Measurements from ENCODE around the gene ETNK2. TPM values are rescaled to one million over a fixed set of nuclear protein-coding genes. Genes with fewer than 3 reads are reported as not detected.

The ETNK2 gene
- total and polyA plus RNA-seq, 2 donors from 2014 or later = 33.3 to 166 TPM

DNA sequence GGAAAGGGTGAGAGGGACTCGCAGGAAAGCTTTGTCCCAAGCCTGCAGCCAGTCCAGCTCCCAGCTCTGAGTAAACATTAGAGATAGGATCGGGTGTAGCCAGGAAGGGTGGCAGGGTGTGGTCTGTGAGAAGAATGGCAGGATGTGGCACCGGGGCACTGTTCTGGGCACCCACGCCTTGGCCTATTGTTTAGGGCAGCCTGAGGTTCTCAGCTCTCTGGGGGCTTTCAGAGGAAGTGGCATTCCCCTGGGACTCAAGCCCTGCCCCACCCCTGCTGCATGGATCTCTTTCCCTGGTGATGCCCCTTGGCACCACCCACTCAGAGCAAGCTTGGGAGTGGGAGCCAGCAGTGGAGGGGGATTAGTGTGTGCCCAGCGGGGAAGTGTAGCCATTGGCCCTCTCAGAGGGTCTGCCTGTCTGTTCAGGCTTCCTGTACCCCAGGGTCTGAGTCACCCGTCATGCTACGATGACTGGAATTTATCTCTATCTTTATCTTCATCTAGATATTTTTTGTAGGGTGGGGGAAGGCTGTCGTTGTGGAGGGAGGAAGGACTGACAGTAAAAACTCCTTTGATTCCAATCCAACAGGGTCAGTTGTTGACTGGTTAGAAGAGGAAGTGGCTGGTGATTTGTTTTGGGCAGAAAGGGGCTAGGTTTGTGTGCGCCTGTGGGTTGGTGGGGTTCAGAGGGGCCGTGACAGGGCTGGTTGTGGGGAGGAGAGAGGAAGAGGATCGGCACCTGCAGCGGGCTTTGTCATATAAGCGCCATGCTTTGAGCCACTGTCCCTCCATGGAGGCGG lies 47.3 kb downstream of the ETNK2 start:
- H3K36me3 ChIP-seq (ENCODE audit: control insufficient read depth in 2 of 3, insufficient read depth in 3 of 3, low read length in 3 of 3) = no peaks in the 10 kb centered on the region
- no peaks in the 10 kb centered on the region for H3K9me3 ChIP-seq (ENCODE audit: control insufficient read depth in 2 of 3, insufficient read depth in 1 of 3, low read length in 3 of 3)
- peaks cover 0 to 60% (median 27%) of the 10 kb centered on the region in 3 donors for H3K4me1 ChIP-seq (ENCODE audit: control insufficient read depth in 2 of 3, insufficient read depth in 2 of 3, low read depth in 1 of 3, low read length in 3 of 3)
- no peak overlapping the region for H3K4me3 ChIP-seq (ENCODE audit: low read length in 3 of 3)
- peak overlapping the region; percentile 77 to 78 for H3K27ac ChIP-seq (ENCODE audit: low read depth in 2 of 2, low read length in 2 of 2)
- FAIRE-seq (no peak), DNase-seq (no peak)
- intact Hi-C loops (cut with DNase I) = no loop called here
- H3K27me3 ChIP-seq (ENCODE audit: control insufficient read depth, insufficient read depth, low read length) = no peaks in the 10 kb centered on the region
- H3K9ac ChIP-seq (ENCODE audit: low read length in 3 of 3) = peak overlapping the region in 1 of 3 donors; percentile 43
- TF ChIP-seq, protein P1, sequence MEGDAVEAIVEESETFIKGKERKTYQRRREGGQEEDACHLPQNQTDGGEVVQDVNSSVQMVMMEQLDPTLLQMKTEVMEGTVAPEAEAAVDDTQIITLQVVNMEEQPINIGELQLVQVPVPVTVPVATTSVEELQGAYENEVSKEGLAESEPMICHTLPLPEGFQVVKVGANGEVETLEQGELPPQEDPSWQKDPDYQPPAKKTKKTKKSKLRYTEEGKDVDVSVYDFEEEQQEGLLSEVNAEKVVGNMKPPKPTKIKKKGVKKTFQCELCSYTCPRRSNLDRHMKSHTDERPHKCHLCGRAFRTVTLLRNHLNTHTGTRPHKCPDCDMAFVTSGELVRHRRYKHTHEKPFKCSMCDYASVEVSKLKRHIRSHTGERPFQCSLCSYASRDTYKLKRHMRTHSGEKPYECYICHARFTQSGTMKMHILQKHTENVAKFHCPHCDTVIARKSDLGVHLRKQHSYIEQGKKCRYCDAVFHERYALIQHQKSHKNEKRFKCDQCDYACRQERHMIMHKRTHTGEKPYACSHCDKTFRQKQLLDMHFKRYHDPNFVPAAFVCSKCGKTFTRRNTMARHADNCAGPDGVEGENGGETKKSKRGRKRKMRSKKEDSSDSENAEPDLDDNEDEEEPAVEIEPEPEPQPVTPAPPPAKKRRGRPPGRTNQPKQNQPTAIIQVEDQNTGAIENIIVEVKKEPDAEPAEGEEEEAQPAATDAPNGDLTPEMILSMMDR (IDR thresholded peaks at IDR 0.05; ENCODE audit: borderline replicate concordance, extremely low read depth, insufficient read depth) = no peak

DNA sequence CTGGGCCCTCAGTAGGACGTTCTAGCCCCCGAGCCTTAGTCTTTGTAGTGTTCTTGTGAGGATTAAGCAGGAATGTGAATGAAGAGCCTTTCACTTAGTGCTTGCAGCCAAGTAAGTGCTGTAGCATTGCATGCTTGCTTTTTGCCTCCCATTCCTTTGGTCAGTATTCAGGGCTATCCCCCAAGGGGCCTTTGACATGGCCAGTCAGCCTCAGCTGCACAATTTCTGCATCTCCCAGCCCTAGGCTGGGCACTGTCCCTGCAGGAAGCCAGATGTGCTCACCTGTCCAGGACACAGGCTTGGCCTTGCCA lies 48.5 kb downstream of the ETNK2 start:
- Histone ChIP-seq H3K4me1 (ENCODE audit: control insufficient read depth in 2 of 3, insufficient read depth in 2 of 3, low read depth in 1 of 3, low read length in 3 of 3) (peaks cover 0 to 62% (median 36%) of the 10 kb centered on the region in 3 donors), H3K27ac (ENCODE audit: low read depth in 2 of 2, low read length in 2 of 2) (peak overlapping the region; percentile 77 to 78), H3K4me3 (ENCODE audit: low read length in 3 of 3) (no peak overlapping the region), H3K9ac (ENCODE audit: low read length in 3 of 3) (no peak overlapping the region), H3K36me3 (ENCODE audit: control insufficient read depth in 2 of 3, insufficient read depth in 3 of 3, low read length in 3 of 3) (no peaks in the 10 kb centered on the region), H3K27me3 (ENCODE audit: control insufficient read depth, insufficient read depth, low read length) (no peaks in the 10 kb centered on the region), H3K9me3 (ENCODE audit: control insufficient read depth in 2 of 3, insufficient read depth in 1 of 3, low read length in 3 of 3) (no peaks in the 10 kb centered on the region)
- FAIRE-seq = no peak
- intact Hi-C loops (cut with DNase I) = no loop called here
- TF ChIP-seq, protein P1 (IDR thresholded peaks at IDR 0.05; ENCODE audit: borderline replicate concordance, extremely low read depth, insufficient read depth) = no peak
- no peak for DNase-seq

DNA sequence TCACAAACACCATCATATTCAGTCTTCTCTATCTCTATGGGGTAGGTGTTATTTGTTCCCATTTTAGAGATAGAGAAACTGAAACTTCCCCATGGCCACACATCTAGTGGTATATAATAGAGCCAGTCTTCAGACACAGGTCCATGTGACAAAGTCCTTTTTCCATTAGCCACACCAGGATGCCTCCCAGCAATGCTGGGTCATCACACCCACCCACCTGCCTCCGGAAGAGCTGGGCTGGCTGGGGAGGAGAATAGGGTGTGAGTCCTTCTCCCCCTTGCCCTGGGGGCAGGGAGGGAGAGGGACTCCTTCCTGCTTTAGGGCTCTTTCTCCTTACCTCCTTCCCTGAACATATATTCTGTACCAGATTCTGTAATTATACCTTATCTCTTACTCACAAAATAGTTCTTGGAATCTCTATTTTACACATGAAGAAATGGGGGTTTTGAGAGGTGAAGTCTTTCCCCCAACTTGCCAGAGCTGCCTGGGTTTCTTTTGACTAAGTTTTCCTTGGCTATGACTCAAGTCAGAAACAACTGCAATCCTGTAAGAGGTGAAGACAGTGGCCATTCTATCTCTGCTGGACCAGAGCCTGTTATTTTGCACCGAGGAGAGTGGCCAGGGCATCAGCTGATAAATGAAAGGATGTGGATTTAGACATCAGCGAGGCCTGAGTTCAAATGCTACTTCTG lies 49.0 kb downstream of the ETNK2 start:
- DNase-seq (peak in 1 of 5 donors; percentile 65), FAIRE-seq (no peak)
- H3K4me1 ChIP-seq (ENCODE audit: control insufficient read depth in 2 of 3, insufficient read depth in 2 of 3, low read depth in 1 of 3, low read length in 3 of 3) = peaks cover 0 to 59% (median 36%) of the 10 kb centered on the region in 3 donors
- no peak overlapping the region for H3K4me3 ChIP-seq (ENCODE audit: low read length in 3 of 3)
- H3K36me3 ChIP-seq (ENCODE audit: control insufficient read depth in 2 of 3, insufficient read depth in 3 of 3, low read length in 3 of 3) = no peaks in the 10 kb centered on the region
- no peaks in the 10 kb centered on the region for H3K27me3 ChIP-seq (ENCODE audit: control insufficient read depth, insufficient read depth, low read length)
- TF ChIP-seq, protein P1 (IDR thresholded peaks at IDR 0.05; ENCODE audit: borderline replicate concordance, extremely low read depth, insufficient read depth) = no peak
- intact Hi-C loops (cut with DNase I) = no loop called here
- peak overlapping the region; percentile 77 to 78 for H3K27ac ChIP-seq (ENCODE audit: low read depth in 2 of 2, low read length in 2 of 2)
- peak overlapping the region in 1 of 3 donors; percentile 8 for H3K9ac ChIP-seq (ENCODE audit: low read length in 3 of 3)
- H3K9me3 ChIP-seq (ENCODE audit: control insufficient read depth in 2 of 3, insufficient read depth in 1 of 3, low read length in 3 of 3) = no peaks in the 10 kb centered on the region
